ENCODE measurements around the gene AGMO.

DNA sequence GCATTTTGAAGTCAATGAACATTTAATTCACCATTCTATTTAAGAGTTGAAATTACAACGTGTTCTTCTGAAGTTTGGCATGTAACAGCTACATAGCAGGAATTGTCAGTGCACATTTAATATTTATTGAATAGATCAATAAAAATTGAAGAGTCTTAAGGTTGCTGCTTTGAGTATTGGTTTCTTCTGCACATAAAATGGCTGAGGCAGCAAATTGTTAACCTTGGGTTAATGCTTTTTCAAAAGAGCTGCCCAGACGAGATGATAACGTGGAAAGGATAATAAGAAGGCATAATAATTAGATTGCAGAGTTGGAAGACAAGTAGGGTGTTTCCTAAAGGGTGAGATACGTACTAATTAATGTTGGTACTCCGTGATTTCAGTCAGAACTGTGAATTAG, 203.7 kb downstream of the AGMO start:
- TF ChIP-seq POLR2A (IDR thresholded peaks at IDR 0.05) = no peak
- TF ChIP-seq, protein P1, sequence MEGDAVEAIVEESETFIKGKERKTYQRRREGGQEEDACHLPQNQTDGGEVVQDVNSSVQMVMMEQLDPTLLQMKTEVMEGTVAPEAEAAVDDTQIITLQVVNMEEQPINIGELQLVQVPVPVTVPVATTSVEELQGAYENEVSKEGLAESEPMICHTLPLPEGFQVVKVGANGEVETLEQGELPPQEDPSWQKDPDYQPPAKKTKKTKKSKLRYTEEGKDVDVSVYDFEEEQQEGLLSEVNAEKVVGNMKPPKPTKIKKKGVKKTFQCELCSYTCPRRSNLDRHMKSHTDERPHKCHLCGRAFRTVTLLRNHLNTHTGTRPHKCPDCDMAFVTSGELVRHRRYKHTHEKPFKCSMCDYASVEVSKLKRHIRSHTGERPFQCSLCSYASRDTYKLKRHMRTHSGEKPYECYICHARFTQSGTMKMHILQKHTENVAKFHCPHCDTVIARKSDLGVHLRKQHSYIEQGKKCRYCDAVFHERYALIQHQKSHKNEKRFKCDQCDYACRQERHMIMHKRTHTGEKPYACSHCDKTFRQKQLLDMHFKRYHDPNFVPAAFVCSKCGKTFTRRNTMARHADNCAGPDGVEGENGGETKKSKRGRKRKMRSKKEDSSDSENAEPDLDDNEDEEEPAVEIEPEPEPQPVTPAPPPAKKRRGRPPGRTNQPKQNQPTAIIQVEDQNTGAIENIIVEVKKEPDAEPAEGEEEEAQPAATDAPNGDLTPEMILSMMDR (IDR thresholded peaks at IDR 0.05) = no peak

Measured in right lobe of liver (tissue), 4 donors.